Measurements from ENCODE around the gene ZNF212. TPM values are rescaled to one million over a fixed set of nuclear protein-coding genes. Genes with fewer than 3 reads are reported as not detected.

The ZNF212 gene
- total RNA-seq, 4 donors from 2014 or later: 8.0 to 11.1 (median 10.2) TPM

DNA sequence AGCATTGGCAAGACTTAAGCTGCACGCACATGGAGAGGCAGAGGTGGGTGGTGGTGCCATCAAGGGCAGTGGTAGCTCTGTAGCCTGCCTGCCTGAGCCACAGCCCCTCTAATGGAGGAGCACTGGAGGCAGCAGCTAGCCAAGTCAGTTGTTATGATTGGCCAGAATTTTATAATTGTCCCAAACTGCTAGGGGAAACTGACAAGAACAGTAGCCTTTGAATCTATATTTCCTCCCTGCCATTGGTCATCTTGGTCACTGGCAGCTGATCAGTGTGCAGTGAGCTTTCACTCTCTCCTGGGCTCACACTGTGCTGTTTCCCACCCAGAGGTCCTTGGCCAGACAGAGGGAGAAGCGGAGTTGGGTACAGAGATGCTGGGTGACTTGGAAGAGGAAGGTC is 12.9 kb downstream of the ZNF212 start:
- DNase-seq: no peak
- H3K36me3 ChIP-seq: peaks cover 23 to 72% (median 29%) of the 10 kb centered on the region in 3 donors
- 93 to 100% methylated on average over 1 to 2 of the region's 2 CpGs for WGBS, 2 donors

GRCh38 chr7:149253665-149254064 is 14.2 kb downstream of the ZNF212 start:
- no peak for TF ChIP-seq CTCF (IDR thresholded peaks at IDR 0.05)
- no peak for TF ChIP-seq POLR2A (IDR thresholded peaks at IDR 0.05)
- Histone ChIP-seq H3K4me1 (peaks cover 0 to 11% (median 0%) of the 10 kb centered on the region in 3 donors), H3K27me3 (no peaks in the 10 kb centered on the region), H3K27ac (no peak overlapping the region), H3K4me3 (no peak overlapping the region), H3K36me3 (peaks cover 23 to 72% (median 29%) of the 10 kb centered on the region in 3 donors), H3K9me3 (no peaks in the 10 kb centered on the region)
- WGBS, 2 donors: 82% methylated on average over 2 of the region's 7 CpGs; no CpG with 5 or more reads in 1 of the 2 donors
- DNase-seq: no peak
- intact Hi-C loops (cut with DNase I): no loop called here

More for the DNA sequence above, 12.9 kb downstream of the ZNF212 start:
- Histone ChIP-seq H3K9me3 (no peaks in the 10 kb centered on the region), H3K4me1 (peaks cover 0 to 9% (median 0%) of the 10 kb centered on the region in 3 donors), H3K4me3 (no peak overlapping the region), H3K27me3 (no peaks in the 10 kb centered on the region), H3K27ac (no peak overlapping the region)
- intact Hi-C loops (cut with DNase I): no loop called here
- TF ChIP-seq POLR2A (IDR thresholded peaks at IDR 0.05): no peak
- TF ChIP-seq CTCF (IDR thresholded peaks at IDR 0.05): no peak

- Histone ChIP-seq H3K4me3 (no peak overlapping the region), H3K9me3 (no peaks in the 10 kb centered on the region), H3K4me1 (peaks cover 0 to 11% (median 0%) of the 10 kb centered on the region in 3 donors), H3K27ac (no peak overlapping the region), H3K36me3 (peaks cover 23 to 72% (median 29%) of the 10 kb centered on the region in 3 donors), H3K27me3 (no peaks in the 10 kb centered on the region)
- no peak for TF ChIP-seq POLR2A (IDR thresholded peaks at IDR 0.05)
- DNase-seq: no peak
- 85 to 100% methylated on average over 5 to 6 of the region's 16 CpGs for WGBS, 2 donors
- intact Hi-C loops (cut with DNase I): no loop called here
These were observed 14.9 kb downstream of the ZNF212 start for GRCh38 chr7:149254181-149254858.

DNA sequence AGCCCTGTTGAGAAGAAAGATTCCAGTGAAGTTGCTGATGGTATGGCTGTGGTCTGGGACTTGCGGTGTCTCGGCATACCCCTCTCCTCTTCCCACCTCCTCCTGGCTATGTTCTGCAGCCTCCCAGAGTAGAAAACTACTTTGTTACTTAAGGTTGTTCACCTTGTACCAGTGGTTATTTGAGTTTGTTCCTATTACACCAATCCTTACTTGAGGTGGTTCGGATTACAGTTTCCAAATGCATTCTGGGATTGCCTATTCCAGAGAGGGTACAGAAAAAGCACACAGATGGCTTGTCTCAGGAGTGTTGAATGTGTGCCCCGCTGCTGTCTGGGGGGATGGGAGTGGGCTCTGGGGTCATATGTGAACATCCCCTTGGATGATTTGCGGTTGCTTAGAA is 15.7 kb downstream of the ZNF212 start:
- peaks cover 0 to 11% (median 0%) of the 10 kb centered on the region in 3 donors for H3K4me1 ChIP-seq
- TF ChIP-seq CTCF (IDR thresholded peaks at IDR 0.05): no peak
- TF ChIP-seq POLR2A (IDR thresholded peaks at IDR 0.05): no peak
- intact Hi-C loops (cut with DNase I): no loop called here
- H3K36me3 ChIP-seq: peaks cover 21 to 66% (median 29%) of the 10 kb centered on the region in 3 donors
- DNase-seq: no peak
- H3K9me3 ChIP-seq: no peaks in the 10 kb centered on the region
- H3K27me3 ChIP-seq: no peaks in the 10 kb centered on the region
- 76 to 100% methylated on average over 3 to 5 of the region's 5 CpGs for WGBS, 2 donors
- H3K4me3 ChIP-seq: no peak overlapping the region
- H3K27ac ChIP-seq: no peak overlapping the region

DNA sequence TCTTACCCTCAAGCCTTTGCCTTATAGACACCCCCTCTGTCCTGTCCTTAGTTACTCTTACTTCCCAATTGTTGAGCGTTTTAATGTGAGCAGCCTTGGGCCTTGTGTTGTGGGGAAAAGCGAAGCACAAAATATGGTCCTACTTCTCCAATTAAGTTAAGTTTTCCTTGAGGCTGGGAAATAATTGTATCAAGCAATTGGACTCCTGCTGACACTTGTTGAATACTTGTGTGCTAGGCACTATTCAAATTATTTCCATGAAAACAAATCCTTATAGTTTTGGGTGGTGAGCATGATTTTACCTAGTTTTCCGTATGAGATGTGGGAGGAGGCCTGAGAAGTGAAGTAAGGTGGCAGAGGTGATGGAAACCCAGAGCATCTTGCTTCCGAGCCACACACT is 17.1 kb downstream of the ZNF212 start:
- TF ChIP-seq CTCF (IDR thresholded peaks at IDR 0.05): no peak
- no peak for TF ChIP-seq POLR2A (IDR thresholded peaks at IDR 0.05)
- peaks cover 14 to 52% (median 24%) of the 10 kb centered on the region in 3 donors for H3K36me3 ChIP-seq
- 76 to 87% methylated on average over 4 of the region's 4 CpGs for WGBS, 2 donors
- intact Hi-C loops (cut with DNase I): no loop called here
- no peak overlapping the region for H3K27ac ChIP-seq
- DNase-seq: no peak
- no peaks in the 10 kb centered on the region for H3K9me3 ChIP-seq
- H3K27me3 ChIP-seq: no peaks in the 10 kb centered on the region
- peaks cover 0 to 19% (median 5%) of the 10 kb centered on the region in 3 donors for H3K4me1 ChIP-seq
- no peak overlapping the region for H3K4me3 ChIP-seq

Measured in esophagus squamous epithelium (tissue), 5 donors.